Stimulated activated CD8-positive, alpha-beta memory T cell treated with anti-CD3 and anti-CD28 coated beads, Interleukin-15, amount 100 ng/mL, for 48 hours (primary cell): ENCODE results near the gene FSTL4.

Experiments
- DNase-seq, 2 donors: peaks; one replicate each; pipeline ENCODE4 v3.0.0-alpha.2; 2020; ENCODE audit warnings: low read depth in 2 of 2

The FSTL4 gene

DNA sequence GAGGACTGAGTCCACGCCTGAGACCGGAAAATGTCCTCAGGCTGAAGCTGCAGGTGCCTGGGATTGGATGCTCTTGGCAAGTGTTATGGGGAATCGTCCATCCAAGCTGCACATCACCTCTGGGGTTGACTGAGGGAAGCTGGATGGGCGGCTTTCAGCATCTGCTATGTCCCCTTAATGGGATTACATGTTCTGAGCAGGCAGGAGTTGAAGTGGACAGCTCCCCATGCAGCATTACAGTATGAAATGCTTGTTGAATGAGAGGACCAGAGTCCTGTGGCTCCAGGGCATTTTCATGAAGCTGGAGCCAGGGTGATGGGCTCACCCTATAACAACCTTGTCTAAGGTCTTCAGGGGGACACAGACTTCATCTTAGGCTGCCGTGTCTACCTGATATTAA is 289.6 kb downstream of the FSTL4 start:
- no peak for DNase-seq

DNA sequence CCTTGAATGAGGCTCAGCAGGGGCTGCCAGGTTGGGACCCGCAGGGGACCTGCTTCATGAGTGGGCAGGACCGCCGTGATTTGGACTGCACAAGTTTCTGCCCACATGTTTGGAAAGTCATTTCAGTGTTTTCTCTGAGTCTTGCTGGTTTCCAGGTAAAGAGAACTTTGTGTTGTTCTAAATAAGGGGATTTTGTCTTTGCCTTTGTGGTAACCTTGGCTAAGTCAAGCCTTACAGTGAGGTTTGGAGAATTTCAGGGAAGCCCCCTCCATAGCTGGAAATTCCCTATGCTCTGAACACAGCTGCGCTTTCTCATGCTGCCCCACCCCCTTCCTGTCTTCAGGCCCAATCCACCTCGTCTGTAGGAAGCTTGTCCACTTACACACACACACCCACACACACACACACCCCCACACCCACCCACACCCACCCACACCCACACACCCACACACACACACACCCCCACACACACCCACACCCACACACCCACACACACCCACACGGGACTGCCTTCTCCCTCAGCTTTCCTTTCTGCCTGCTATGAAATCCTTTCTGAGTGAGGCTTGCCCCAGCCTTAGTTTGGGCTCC is 290.4 kb downstream of the FSTL4 start:
- peak; percentile 25 to 41 for DNase-seq

DNA sequence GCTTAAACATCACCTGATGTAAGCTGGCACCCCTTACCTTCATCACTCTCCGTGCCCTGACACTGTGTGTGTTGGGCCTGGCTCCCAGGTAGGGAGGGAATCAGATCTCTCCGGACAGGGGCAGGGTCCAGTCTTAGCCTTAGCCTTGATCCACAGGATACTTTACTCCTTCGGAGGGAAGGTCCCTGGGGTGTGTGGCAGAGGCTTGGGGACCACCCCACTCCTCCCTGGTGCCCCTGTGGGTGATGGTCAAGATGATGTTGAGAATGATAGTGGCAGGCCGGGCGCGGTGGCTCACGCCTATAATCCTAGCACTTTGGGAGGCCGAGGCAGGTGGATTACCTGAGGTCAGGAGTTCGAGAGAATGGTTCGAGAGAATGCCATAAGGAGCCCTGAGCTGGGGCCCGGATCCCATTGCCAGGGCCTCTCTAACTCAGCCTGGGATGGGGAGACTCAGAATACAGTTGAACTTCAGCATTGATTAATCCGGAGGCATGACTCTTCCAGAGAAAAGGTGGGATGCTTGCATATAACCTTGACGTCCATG is 291.0 kb downstream of the FSTL4 start:
- DNase-seq: no peak

DNA sequence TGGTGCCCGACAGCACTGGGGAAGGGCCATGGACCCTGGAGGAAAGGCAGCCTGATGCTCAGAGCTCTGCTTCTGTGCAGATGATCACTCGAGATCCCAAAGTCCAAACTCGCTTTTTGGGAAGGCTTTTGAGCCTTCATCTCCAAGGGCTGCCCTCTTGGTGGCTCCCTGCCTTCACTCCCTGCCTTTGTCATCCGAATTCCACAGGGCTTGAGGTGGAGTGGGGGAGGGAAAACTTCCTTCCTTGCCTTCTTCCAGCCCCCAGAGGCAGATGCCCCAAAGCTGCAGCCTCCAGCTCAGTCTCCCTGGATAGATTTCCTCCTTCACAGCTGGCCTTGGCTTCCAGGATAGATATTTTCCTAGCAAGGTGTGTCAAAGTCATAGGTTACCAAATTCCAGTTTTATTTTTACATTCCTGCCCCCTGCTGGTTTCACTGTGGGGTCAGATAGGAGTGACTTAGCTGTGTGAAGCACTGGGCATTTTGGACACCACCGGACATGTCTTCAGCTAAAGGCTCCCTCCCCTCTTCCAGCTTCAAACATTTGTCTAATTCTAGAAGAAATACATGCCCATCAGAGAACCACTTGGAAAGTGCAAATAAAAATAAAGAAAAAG is 292.3 kb downstream of the FSTL4 start:
- no peak for DNase-seq

DNA sequence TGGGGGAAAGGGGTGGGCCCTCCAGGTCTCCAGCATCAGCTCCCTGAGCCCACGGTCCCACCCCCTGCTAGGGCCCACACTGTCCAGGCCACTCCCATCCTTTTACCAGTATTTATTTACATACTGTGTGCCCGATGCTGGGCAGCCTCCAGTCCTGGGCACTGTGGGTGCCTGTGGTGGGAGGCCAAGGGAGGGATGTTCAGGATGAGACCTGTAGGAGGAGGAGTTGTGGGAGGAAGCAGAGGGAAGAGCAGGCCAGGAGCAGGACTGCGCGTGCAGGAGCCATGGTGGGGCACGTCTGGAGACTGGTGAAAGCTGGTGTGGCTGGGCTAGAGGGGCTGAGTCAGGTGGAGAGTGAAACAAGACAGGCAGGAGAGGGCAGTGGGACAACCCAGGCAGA is 293.1 kb downstream of the FSTL4 start:
- no peak for DNase-seq

DNA sequence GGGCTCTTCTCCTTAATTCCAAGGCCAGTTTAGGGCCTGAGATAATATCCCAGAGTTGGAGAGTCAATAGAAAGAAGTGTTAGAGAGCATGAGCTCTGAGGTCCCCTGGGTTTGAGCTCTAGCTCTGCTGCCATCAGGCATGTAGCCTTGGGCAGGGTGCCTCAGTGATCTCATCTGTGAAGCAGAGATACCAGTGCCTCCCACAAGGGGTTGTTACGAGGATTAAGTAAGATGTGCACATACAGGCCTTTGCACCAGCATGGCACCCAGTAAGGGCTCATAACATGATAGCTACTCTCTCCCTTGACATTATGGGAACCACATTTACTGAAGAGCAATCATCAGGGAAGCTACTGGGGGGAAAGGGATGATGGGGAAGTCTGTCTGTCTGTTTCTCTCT is 294.8 kb downstream of the FSTL4 start:
- no peak for DNase-seq

DNA sequence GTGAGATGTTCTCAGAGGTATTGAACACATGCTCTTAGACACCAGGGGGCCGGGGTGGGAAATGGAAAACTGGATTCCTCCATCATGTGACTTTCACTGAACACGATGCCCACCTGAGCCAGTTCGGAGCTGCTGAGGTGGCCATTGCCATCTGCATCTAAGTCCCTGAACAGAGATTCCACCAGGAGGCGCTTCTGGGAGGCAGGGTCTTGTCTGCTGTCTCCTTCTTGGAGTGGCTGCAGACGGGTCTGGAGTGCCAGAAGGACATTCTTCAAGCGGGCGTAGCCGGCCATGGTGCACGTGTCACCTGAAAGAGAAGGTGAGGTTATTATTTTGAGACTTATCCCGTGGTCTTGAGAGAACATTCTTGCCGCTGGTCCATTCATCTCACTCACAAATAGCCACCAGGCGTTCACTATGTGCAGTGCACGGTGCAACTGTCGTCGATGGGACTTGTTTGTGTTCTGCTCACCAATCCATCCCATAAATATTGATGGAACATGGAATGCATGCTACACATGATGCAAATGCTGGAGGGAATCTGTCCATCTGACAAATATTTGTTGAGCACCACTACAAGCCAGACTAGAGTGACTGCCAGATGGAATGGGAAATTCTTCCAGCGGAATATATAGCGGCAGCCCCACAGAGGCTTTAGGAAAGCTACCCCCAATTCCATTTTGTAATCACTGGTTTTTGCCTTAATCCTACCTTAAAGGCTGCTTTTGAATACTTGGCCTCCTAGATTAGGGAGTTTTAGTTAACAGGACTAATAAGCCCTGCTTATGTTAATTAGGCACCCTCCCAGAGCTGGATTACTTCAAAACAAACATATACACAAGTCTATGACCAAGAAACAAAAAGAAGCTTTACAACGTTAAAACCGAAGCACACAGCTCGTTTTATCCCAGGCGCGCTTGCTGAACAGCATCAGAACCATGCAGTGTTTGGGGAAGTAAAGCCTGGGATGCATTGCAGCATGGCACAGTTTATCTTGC is 295.7 kb downstream of the FSTL4 start:
- no peak for DNase-seq

DNA sequence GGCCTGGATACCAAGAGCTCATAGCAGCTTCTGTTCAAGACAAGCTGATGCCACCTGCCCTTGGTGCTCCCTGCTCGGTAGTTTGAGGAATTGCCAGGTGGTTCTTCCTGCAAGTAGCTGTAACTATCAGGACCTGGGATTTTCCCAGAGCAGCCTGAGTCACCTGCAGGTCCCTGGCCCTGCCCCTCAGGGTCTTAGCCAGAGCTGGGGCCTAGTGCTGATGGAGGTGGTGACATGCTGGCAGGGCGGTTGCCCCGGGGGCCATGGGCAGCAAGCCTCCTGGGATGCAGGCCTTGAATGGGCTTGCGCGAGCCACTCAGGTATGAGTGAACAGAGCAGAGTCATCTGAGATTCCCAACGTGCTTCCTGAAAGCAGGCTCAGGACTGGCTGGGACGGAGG is 298.3 kb downstream of the FSTL4 start:
- DNase-seq: no peak

DNA sequence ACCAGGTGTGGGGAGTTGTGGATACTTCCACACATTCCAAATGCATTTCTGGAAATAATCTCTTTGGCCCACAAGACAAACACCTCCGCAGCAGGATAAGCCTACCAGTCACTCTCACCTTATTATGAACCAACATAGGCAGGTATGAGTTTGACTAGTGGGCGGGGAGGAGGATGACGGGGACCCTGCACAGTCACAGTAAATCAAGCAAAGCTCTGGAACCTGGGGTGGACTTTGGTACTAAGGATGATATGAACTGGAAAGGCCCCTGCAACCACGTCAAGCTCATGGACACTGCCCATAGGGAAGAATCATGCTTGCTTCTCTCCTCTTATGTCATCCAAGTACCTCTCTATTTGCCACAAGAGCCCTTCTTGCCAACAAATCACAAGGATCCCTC is 301.2 kb downstream of the FSTL4 start:
- no peak for DNase-seq

DNA sequence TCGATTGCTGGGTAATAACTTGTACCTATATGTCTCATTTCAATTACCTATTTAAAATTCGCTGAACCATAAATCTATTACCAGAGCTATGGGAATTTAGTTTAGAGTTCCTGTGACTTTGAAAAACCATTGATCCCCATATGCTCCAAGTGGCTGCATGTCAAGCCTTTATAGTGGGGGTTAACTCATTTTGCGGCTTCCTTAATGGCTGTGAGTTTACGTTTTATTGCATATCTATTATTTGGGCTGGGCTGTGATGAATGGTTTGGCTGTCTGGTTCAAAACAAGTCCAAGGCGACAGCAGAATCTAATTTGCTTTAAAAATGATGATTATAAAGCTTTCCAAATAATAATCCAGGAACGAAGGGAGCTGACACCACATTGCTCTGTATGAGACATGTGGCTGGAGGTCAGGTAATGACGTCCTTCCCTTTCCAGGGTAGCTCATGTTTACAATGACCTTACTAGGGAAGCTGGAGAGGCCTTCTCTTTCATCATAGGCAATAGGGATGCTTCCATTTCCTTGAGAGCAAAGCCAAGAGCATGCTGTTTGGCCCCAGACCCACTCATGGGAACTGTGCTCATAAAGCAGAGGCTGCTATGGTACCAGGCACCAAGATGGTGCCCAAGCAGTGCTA is 302.2 kb downstream of the FSTL4 start:
- no peak for DNase-seq

DNA sequence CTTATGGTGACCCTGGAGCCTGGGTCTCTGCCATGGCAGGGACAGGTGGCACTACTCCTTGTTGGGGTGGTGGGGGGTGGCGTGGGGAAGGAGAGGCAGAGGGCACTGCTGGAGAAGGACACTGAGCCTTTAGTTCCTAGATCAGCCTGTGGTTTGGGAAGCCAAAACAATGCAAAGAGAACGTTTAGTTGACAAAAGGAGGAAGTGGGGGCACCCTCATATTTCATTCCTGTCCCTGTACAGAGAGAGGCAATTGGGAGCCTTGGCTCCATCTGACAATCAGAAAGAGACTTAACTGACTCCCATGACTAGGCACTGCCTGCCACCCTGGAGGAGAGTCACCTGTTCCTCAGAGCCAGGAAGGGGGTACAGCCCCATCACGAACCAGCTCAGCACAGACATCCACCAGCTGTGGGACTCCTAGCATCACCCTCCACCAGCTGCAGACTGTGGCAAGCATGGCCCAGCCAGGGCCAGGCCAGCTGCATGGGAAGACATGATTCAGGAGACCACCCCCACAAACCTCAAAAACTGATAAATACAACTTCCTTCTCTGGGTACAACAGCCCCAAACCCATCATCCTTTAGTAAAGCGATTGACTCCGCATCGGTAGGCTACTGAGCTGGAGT is 303.1 kb downstream of the FSTL4 start:
- DNase-seq: no peak

DNA sequence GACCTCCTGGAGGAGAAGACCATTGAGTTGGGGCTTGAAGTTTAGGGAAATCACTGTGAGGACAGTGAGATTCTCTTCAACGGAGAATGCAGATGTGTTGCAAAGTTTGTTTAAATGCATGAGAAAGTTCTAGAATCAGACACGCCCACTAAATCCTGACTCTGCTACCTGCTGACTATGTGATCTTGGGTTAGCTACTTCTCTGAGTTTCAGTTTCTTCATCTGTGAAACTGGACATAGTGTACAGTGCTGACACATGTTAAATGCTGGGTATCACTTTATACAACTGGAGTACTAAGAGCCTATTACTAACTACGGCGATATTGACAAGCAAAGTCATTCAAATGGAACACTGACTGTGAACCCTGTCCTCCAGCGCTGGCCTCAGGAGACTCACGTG is 305.1 kb downstream of the FSTL4 start:
- no peak for DNase-seq

DNA sequence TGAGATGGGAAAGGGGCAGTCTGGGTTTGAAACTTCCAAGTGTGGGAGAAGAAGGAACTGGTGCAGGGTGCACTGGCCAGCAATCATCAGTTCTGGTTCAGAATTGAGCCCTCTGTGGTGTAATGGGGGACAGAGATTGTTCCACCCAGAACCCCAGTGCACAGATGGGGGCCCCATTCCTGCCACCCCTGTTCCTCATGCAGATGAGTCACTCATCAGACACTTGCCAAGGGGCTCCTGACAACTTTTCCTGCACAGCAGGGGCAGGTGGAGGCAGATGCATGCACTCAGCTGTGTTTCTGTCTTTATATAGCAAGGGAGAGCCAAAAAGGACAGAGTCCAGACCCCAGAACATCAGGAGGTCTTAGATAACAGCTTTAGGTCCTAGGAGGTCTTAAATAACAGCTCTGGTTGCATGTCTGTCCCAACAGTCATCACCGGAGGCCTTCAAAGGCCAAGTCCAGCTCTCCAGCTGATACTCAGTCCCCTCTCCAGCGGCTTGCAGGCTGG is 307.6 kb downstream of the FSTL4 start:
- no peak for DNase-seq

DNA sequence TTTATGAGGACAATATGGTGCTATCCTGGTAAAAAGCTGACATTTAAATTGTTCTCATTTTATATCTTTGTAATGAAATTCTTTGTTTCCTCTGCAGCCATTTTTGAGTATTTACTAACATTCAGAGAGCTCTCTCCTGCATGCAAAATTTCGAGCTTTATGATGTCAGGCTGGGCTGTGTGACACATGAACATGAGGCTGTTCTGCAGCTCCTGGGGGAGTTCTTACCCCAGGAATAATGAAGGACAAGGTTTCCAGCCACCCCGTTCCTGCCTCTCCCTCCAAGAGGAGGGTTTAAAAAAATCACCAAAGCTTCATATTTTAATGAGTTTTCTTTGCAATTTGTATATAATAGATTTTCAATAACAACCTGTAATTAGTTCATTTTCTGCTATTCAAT is 308.2 kb downstream of the FSTL4 start:
- no peak for DNase-seq

DNA sequence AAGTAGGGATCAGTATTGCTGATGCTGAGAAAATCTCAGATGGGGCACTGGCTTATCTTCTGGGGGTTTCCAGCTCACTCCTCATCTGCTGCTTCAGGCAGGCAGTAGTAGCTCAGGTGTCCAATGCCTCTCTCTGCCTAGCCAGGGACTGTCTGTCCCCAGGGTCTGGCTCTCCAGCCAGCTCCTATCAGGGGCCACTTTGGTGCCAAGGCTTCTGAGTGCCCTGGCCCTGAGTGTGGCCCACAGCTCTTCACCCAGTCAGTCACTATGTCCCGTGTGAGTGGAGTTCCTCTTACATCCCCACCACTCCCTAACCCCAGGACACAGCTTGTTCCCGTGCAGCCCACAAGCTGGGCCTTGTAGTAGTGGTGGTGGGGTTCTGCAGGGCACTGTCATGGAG is 309.0 kb downstream of the FSTL4 start:
- no peak for DNase-seq

DNA sequence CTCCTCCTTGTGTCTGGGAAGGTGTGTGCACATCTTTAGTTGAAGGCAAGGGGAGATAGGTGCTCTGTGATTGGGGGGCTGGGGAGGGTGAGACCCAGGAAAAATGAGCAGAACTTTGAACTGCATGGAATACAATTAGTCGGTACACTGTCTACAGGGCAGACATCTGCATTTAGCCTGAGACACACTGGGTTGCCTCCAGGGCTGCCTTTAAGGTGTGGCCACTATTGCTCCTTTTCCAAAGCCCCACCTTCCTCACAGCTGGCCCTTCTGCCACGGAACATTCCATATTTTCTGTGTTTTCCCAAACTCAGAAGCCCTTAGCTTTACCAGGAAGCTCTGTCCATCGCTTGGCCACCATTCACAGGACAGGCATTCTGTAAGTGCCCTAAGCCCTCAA is 312.6 kb downstream of the FSTL4 start:
- DNase-seq: no peak

DNA sequence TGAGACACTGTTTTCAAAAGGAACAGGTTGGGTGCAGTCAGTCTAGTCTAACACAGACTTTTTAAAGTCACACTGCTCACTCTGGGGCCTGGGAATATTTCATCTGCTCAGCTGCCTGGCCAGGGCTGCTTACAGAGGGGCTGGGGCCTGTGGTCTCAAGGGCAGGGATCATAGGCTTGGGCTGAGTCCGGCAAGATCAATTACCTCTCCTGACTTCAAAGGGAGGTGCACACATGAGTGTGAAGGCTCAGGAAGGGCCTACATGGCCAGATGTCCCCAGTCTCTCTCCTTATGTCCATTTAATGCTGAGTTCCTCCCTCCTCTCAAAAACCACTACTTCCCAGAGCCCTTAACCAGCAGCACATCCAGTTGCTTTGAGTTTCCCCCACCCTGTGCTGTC is 313.3 kb downstream of the FSTL4 start:
- no peak for DNase-seq

DNA sequence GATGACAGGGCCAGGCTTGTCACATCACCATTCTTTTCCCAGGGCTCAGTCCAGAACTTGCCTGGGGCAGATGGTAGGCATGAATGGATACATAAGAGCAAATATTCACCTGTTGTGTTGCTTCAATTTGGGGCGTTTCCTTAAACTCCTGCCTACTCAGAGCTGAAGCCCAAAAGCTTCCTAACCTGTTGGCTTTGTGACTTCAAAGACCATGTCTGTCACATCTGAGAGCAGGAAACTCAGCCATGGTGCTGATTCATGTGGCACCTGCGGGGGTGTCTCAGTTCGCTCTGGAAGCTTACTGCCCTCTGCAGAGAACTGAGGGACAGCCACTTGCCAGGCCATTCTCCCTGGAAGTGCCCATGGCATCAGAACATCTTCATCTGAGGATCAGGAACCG is 313.9 kb downstream of the FSTL4 start:
- no peak for DNase-seq

DNA sequence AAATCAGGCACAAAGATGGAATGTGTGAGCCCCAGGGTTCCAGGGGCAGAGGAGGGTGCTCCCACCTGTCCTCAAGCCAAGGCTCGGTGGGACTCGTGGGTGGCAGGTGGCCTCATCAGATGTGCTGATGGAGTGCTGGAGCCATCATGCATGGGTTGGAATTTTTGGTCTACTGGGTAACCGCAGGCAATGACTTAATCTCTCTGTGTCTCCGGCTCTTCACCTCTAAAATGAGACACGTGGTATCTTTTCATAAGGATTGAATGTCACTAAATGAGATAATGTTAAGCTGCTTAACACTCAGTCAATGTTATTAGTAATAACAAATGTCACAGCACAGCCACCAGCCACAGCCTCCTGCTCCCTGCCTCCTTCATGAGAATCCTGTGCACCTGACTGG is 315.0 kb downstream of the FSTL4 start:
- DNase-seq: no peak

DNA sequence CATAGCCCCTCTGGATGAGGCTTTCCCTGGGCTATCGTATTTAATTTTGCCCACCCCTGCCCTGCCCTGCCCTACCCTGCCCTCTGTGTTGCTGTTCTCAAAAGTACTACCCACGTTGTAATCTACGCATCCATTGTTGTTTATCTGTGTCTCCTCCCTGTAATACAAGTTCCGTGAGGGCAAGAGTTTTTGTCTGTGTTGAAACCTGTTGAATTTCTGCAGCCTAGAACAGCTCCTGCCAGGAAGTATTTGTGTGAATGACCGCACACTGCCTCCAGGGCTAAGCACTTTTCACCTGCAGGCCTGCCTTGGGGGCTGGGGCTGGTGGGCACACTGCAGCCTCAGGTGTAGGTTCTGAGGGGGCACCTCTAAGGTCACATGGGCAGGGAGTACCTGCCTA is 315.7 kb downstream of the FSTL4 start:
- DNase-seq: no peak

DNA sequence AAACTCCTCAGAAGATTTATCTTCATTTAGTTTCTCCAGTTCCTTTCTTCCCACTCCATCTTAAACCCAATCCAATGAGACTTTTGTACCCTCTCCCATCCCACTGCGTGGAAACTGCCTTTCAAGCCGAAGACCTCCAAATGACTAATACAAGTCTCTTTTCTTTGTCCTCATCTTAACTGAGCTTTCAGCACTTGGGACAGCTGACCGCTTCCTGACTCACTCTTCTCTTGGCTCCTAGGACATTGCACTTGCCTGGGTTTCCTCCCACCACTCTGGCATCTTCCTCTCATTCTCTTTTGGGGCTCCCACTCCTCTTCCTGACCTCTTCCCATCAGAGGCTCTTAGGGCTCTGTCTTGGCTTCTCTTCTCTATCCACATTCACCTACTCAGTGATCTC is 316.8 kb downstream of the FSTL4 start:
- DNase-seq: no peak

DNA sequence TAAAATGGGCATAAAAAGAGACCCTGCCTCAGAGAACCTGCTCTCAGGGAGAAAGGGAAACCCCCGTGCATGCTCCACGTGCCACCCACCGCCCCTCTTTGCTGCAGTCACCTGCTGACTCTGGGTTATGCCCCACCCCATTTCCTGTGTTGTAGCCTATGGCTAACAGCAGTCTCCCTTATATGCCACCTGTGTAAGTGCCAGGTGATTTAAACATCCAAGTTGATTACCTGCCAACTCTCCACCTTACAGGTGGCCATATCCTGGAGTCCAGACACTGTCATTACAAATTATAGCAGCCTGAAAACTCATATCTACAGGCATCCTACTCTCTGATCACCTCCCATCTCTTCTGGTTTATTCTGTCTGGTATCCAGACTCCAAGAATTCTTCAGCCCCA is 318.0 kb downstream of the FSTL4 start:
- DNase-seq: no peak
